Upper lobe of left lung (tissue), 6 donors: ENCODE results near the gene KRT8. TPM values are rescaled to one million over a fixed set of nuclear protein-coding genes. Genes with fewer than 3 reads are reported as not detected.
A peak's percentile ranks its signal among the peaks of the same experiment; 100 is the strongest.
"Not testable (repeated sequence)": the region's sequence is repeated elsewhere in the genome, so short reads cannot be mapped to it uniquely, and the experiment has no call there.

Experiments used
- ATAC-seq, 2 donors: fragments of 200-7000 bp; cut with Tn5 transposase; one replicate each; pipeline ENCODE4 v1.9.1; 2022; ENCODE audit warnings: mild to moderate bottlenecking in 2 of 2, moderate library complexity in 2 of 2; ENCODE audit not compliant: low FRiP score in 2 of 2
- DNase-seq, 2 donors: peaks; one replicate each; pipeline ENCODE4 v3.0.0-alpha.2; 2019 to 2020
- H3K27ac ChIP-seq, 4 donors: fragments of 200-600 bp; sonication (generic); one replicate each; pipeline ENCODE4 v1.5.1; 2016 to 2019
- H3K27me3 ChIP-seq, 4 donors: fragments of 200-600 bp; sonication (generic); one replicate each; pipeline ENCODE4 v1.5.1; 2017 to 2019
- H3K36me3 ChIP-seq, 4 donors: fragments of 200-600 bp; sonication (generic); one replicate each; pipeline ENCODE4 v1.5.1; 2016 to 2019
- H3K4me1 ChIP-seq, 4 donors: fragments of 200-600 bp; sonication (generic); one replicate each; pipeline ENCODE4 v1.5.1; 2018 to 2019
- H3K4me3 ChIP-seq, 4 donors: fragments of 200-600 bp; sonication (generic); one replicate each; pipeline ENCODE4 v1.5.1; 2017 to 2019; ENCODE audit warnings: mild to moderate bottlenecking in 2 of 4, moderate library complexity in 1 of 4
- H3K9me3 ChIP-seq, 4 donors: fragments of 200-600 bp; sonication (generic); one replicate each; pipeline ENCODE4 v1.5.1; 2018 to 2019
- EP300 ChIP-seq, 4 donors: sonication (generic); formaldehyde crosslinking; IDR thresholded peaks; one replicate each; pipeline ENCODE4 v1.5.1; 2017; ENCODE audit warnings: antibody characterized with exemption in 4 of 4, control low read depth in 2 of 4
- POLR2A ChIP-seq, 4 donors: fragments of 450-650 bp; IDR thresholded peaks; one replicate each; pipeline ENCODE4 v1.5.1; 2016 to 2017; ENCODE audit warnings: antibody characterized with exemption in 4 of 4, mild to moderate bottlenecking in 2 of 4
- POLR2AphosphoS5 ChIP-seq, 2 donors: sonication (generic); formaldehyde crosslinking; IDR thresholded peaks; one replicate each; pipeline ENCODE4 v1.5.1; 2017; ENCODE audit warnings: antibody characterized with exemption in 2 of 2
- WGBS, 2 donors: methylation state at CpG; one replicate each; pipeline ENCODE4 v1.1.5; 2017 to 2018; 5-methylcytosine and 5-hydroxymethylcytosine counted together
- total RNA-seq, 6 donors: library from RNA; depleted of rRNA in 4 of 6; stranded (reverse); fragments of >200 nt in 4 of 6; gene quantifications; one replicate each; pipeline versions ENCODE4 v1.1.0 to v1.2.1, GENCODE V29; 2016 to 2021
- TF ChIP-seq, protein P1 (sequence below), 6 experiments: fragments of 450-650 bp in 4 of 6; fragments of 200-600 bp in 2 of 6; sonication (generic) in 2 of 6; IDR thresholded peaks; one replicate each; pipeline ENCODE4 v1.5.1; 2016 to 2019; ENCODE audit warnings: antibody characterized with exemption in 6 of 6
- donor health status: DM: no; HTN: no; CAD: no; lungs with moderate emphysema.
- donor health status: DM: no; HTN: yes; CAD: no; lungs with severe emphysema.

Gene KRT8
- 1,000 to 10,000 TPM in 1 of 6 donors, 100 to 1,000 TPM in 4, 10 to 100 TPM in 1; 90.1 to 1,458 (median 358) TPM for total RNA-seq

DNA sequence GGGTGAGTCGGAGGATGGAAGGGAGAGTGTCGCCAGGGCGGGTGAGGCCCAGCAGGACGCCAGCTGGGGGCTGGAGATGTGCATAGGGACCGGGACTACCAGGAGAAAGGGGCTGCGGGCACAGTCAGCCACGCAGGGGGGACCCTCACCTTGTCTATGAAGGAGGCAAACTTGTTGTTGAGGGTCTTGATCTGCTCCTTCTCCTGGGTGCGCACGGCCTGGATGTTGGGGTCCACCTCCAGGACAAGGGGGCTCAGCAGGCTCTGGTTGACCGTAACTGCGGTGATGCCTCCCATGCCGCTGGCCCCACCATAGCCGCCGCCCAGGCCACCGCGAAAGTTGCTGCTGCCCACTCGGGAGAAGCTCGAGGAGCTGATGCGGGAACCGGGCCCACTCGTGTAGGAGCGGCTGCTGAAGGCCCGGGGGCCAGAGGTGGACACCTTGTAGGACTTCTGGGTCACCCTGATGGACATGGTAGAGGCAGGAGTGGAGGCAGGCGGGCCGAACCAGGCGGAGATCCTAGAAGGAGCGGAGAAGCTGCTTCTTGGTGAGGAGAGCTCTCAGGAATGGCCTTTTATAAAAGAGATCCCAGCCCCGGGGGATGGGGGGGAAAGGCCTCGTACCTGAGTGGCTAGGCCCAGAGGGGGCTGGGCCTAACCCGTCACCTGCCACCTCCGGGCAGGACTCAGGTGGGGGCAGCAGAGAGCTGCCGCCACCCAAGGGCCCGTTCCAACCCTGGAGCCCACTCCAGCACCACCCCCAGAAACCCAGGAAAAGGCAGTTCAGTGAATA is at the start of gene KRT8:
Gene KRT8 (minus strand): TSS at position 568 of the 792 bp plus-strand sequence. CDS start 95 bp downstream, at position 473.
- Histone ChIP-seq H3K27ac (peak within 1 kb of the TSS; percentile 79 to 87 (median 82)), H3K4me3 (peak within 1 kb of the TSS in 3 of 4 donors; percentile 50 to 63 (median 51)), H3K4me1 (peaks cover 4 to 41% (median 27%) of the 10 kb centered on the region in 4 donors), H3K36me3 (peaks cover 0 to 14% (median 1%) of the 10 kb centered on the region in 4 donors)
- DNase-seq, result peak; percentile 88 to 90
- H3K27me3 ChIP-seq, H3K9me3 ChIP-seq: not testable (repeated sequence)
- WGBS, 2 donors, result 70 to 78% methylated on average over 13 to 33 of the region's 33 CpGs
- peak in 3 of 4 donors; percentile 74 to 98 (median 90) for TF ChIP-seq POLR2A (IDR thresholded peaks at IDR 0.05)
- TF ChIP-seq, protein P1, sequence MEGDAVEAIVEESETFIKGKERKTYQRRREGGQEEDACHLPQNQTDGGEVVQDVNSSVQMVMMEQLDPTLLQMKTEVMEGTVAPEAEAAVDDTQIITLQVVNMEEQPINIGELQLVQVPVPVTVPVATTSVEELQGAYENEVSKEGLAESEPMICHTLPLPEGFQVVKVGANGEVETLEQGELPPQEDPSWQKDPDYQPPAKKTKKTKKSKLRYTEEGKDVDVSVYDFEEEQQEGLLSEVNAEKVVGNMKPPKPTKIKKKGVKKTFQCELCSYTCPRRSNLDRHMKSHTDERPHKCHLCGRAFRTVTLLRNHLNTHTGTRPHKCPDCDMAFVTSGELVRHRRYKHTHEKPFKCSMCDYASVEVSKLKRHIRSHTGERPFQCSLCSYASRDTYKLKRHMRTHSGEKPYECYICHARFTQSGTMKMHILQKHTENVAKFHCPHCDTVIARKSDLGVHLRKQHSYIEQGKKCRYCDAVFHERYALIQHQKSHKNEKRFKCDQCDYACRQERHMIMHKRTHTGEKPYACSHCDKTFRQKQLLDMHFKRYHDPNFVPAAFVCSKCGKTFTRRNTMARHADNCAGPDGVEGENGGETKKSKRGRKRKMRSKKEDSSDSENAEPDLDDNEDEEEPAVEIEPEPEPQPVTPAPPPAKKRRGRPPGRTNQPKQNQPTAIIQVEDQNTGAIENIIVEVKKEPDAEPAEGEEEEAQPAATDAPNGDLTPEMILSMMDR (IDR thresholded peaks at IDR 0.05), result peak in 4 of 6 experiments; percentile 29 to 68 (median 54)
- TF ChIP-seq POLR2AphosphoS5 (IDR thresholded peaks at IDR 0.05), result peak; percentile 73 to 91
- ATAC-seq, result peak; percentile 57 to 90

DNA sequence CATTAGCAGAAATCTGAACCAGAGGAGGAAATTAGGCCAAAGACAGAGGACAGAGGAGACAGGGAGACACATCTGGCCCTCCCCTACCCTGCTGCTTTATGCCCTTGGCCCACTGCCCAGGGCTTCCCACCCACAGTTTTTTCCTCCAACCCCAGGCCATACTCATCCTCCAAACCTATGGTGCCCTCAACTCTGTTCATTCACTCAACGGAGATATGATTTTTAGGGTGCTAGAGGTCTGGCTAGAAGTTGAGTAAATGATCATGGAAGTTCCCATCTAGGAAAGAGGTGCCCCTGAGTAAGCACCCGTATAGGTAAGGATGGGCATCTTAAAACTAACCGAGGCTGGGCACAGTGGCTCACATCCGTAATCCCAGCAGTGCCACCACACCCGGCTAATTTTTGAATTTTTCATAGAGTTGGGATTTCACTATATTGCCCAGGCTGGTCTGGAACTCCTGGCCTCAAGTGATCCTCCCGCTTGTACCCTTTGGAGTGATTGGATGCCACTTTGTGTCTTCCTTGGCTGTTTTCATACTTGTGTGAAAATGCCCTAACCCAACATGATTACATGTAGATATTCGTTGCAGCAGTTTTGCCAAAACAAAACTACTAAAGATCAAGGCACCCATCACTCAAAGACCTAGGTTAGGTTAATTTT is 48.4 kb upstream of the KRT8 start:
- 86 to 90% methylated on average over 7 of the region's 7 CpGs for WGBS, 2 donors
- DNase-seq, result no peak
- peaks cover 0 to 6% (median 0%) of the 10 kb centered on the region in 4 donors for H3K27me3 ChIP-seq
- no peaks in the 10 kb centered on the region for H3K9me3 ChIP-seq
- H3K4me1 ChIP-seq, result peaks cover 0 to 16% (median 7%) of the 10 kb centered on the region in 4 donors
- no peak overlapping the region for H3K27ac ChIP-seq
- ATAC-seq, result no peak
- H3K4me3 ChIP-seq, result no peak overlapping the region
- TF ChIP-seq, protein P1 (IDR thresholded peaks at IDR 0.05), result no peak
- TF ChIP-seq POLR2AphosphoS5 (IDR thresholded peaks at IDR 0.05), result no peak
- TF ChIP-seq POLR2A (IDR thresholded peaks at IDR 0.05), result no peak
- no peak for TF ChIP-seq EP300 (IDR thresholded peaks at IDR 0.05)
- peaks cover 0 to 14% (median 5%) of the 10 kb centered on the region in 4 donors for H3K36me3 ChIP-seq

DNA sequence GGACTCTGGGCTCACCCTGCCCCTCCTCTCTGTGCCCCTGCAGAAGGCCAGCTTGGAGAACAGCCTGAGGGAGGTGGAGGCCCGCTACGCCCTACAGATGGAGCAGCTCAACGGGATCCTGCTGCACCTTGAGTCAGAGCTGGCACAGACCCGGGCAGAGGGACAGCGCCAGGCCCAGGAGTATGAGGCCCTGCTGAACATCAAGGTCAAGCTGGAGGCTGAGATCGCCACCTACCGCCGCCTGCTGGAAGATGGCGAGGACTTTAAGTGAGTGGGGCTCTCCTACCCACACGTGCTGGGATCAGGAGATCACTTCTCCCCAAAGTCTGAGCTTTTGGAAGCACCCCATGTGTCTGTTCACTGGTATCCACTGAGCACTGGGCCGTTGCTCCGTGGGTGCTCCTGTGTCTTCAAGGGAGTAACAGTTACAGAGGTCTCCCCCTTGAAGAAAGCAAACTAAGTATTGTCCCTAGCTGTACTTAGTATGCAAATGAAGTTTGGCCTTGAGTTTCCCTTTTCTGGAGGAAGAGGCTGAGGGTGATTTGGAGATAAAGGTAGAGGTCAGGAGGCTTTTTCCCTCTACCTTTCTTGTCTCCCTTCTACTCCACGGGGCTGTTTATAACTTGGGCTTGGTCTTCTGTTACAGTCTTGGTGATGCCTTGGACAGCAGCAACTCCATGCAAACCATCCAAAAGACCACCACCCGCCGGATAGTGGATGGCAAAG is 47.4 kb upstream of the KRT8 start:
- Histone ChIP-seq H3K4me3 (peak overlapping the region in 1 of 4 donors; percentile 57), H3K27me3 (peaks cover 0 to 6% (median 0%) of the 10 kb centered on the region in 4 donors), H3K4me1 (peaks cover 0 to 16% (median 8%) of the 10 kb centered on the region in 4 donors), H3K27ac (peak overlapping the region in 1 of 4 donors; percentile 7), H3K36me3 (peaks cover 0 to 14% (median 5%) of the 10 kb centered on the region in 4 donors), H3K9me3 (no peaks in the 10 kb centered on the region)
- WGBS, 2 donors, result 62 to 73% methylated on average over 15 of the region's 15 CpGs
- ATAC-seq (no peak), DNase-seq (peak; percentile 65 to 77)
- TF ChIP-seq, protein P1 (IDR thresholded peaks at IDR 0.05), result peak in 4 of 6 experiments; percentile 16 to 58 (median 42)
- TF ChIP-seq EP300 (IDR thresholded peaks at IDR 0.05), result no peak

DNA sequence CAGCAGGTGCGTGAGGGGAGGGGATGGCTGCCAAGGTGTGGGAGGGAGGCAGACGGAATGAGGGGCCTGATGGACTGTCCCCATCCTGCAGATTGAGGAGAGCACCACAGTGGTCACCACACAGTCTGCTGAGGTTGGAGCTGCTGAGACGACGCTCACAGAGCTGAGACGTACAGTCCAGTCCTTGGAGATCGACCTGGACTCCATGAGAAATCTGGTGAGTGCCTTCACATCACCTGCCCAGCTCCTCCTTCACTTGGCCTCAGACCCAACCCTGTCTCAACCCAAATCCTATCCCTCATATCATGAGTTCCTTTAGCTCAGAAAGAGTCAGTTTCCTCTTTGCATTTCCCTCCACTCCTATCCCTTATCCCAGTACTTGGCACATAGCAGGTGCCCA is 46.8 kb upstream of the KRT8 start:
- no peaks in the 10 kb centered on the region for H3K9me3 ChIP-seq
- H3K4me3 ChIP-seq, result peak overlapping the region in 1 of 4 donors; percentile 57
- no peak for DNase-seq
- TF ChIP-seq, protein P1 (IDR thresholded peaks at IDR 0.05), result no peak
- TF ChIP-seq EP300 (IDR thresholded peaks at IDR 0.05) (no peak), POLR2AphosphoS5 (IDR thresholded peaks at IDR 0.05) (no peak), POLR2A (IDR thresholded peaks at IDR 0.05) (no peak)
- peaks cover 0 to 16% (median 12%) of the 10 kb centered on the region in 4 donors for H3K4me1 ChIP-seq
- WGBS, 2 donors, result 68 to 79% methylated on average over 5 to 6 of the region's 6 CpGs
- peak overlapping the region in 1 of 4 donors; percentile 7 for H3K27ac ChIP-seq
- H3K36me3 ChIP-seq, result peaks cover 0 to 14% (median 5%) of the 10 kb centered on the region in 4 donors
- peaks cover 0 to 6% (median 0%) of the 10 kb centered on the region in 4 donors for H3K27me3 ChIP-seq
- no peak for ATAC-seq
